Smooth muscle cell (in vitro differentiated cells): ENCODE measurements around the gene MANBA. TPM values are rescaled to one million over a fixed set of nuclear protein-coding genes. Genes with fewer than 3 reads are reported as not detected.

Source experiments
- DNase-seq: peaks from one replicate; lab custom pipeline; 2025; ENCODE audit not compliant: unreplicated experiment; lab: John Stamatoyannopoulos, UW
- H2AFZ ChIP-seq: fragments of 200-600 bp; sonication (generic); 2 replicates; pipeline ENCODE4 v1.6.0; 2016; ENCODE audit warnings: antibody characterized with exemption, low read depth, mild to moderate bottlenecking
- H3F3A ChIP-seq: fragments of 200-600 bp; sonication (generic); 2 replicates; pipeline ENCODE4 v1.6.0; 2017; ENCODE audit warnings: antibody characterized with exemption, low read depth
- H3K27ac ChIP-seq: fragments of 200-600 bp; sonication (generic); 2 replicates; pipeline ENCODE4 v1.5.1; 2016; ENCODE audit warnings: low read depth, mild to moderate bottlenecking
- H3K27me3 ChIP-seq: fragments of 200-600 bp; sonication (generic); 2 replicates; pipeline ENCODE4 v1.6.1; 2016; ENCODE audit warnings: low read depth, mild to moderate bottlenecking
- H3K36me3 ChIP-seq: fragments of 200-600 bp; sonication (generic); 2 replicates; pipeline ENCODE4 v1.5.1; 2016; ENCODE audit warnings: low read depth
- H3K4me1 ChIP-seq: fragments of 200-600 bp; sonication (generic); 2 replicates; pipeline ENCODE4 v1.5.1; 2016; ENCODE audit warnings: low read depth
- H3K4me2 ChIP-seq: fragments of 200-600 bp; sonication (generic); 2 replicates; pipeline ENCODE4 v1.6.0; 2016; ENCODE audit warnings: mild to moderate bottlenecking
- H3K4me3 ChIP-seq: fragments of 200-600 bp; sonication (generic); 2 replicates; pipeline ENCODE4 v1.5.1; 2016; ENCODE audit warnings: mild to moderate bottlenecking
- H3K79me2 ChIP-seq: fragments of 200-600 bp; sonication (generic); 2 replicates; pipeline ENCODE4 v1.6.0; 2016; ENCODE audit warnings: low read depth, mild to moderate bottlenecking
- H3K9ac ChIP-seq: fragments of 200-600 bp; sonication (generic); 2 replicates; pipeline ENCODE4 v1.6.0; 2016; ENCODE audit warnings: low read depth
- H3K9me3 ChIP-seq: fragments of 200-600 bp; sonication (generic); replicated peaks from 2 replicates; pipeline ENCODE4 v1.5.1; 2016; ENCODE audit warnings: low read depth
- H4K20me1 ChIP-seq: fragments of 200-600 bp; sonication (generic); 2 replicates; pipeline ENCODE4 v1.6.0; 2016; ENCODE audit warnings: low read depth
- CTCF ChIP-seq: fragments of 200-600 bp; sonication (generic); IDR thresholded peaks from 2 replicates; pipeline ENCODE4 v1.5.1; 2017; ENCODE audit warnings: borderline replicate concordance, mild to moderate bottlenecking, antibody characterized with exemption; ENCODE audit not compliant: insufficient read depth, poor library complexity, severe bottlenecking
- WGBS: methylation state at CpG from one replicate; pipeline ENCODE4 v1.1.7; 2016; ENCODE audit warnings: low lambda C conversion rate; 5-methylcytosine and 5-hydroxymethylcytosine counted together
- polyA plus RNA-seq: library from polyadenylated mRNA; unstranded; fragments of >200 nt; fragmentation: Nextera tagmentation; extraction: Ambion mirVana; gene quantifications from 2 replicates; pipeline ENCODE4 v1.2.1, GENCODE V29; 2016
- total RNA-seq: library from RNA; depleted of rRNA; stranded (reverse); fragments of >200 nt; gene quantifications from 2 replicates; pipeline ENCODE4 v1.2.3, GENCODE V29; 2014

The MANBA gene
- total and polyA plus RNA-seq, 2 experiments from 2014 or later: 58.1 to 99.9 TPM

DNA sequence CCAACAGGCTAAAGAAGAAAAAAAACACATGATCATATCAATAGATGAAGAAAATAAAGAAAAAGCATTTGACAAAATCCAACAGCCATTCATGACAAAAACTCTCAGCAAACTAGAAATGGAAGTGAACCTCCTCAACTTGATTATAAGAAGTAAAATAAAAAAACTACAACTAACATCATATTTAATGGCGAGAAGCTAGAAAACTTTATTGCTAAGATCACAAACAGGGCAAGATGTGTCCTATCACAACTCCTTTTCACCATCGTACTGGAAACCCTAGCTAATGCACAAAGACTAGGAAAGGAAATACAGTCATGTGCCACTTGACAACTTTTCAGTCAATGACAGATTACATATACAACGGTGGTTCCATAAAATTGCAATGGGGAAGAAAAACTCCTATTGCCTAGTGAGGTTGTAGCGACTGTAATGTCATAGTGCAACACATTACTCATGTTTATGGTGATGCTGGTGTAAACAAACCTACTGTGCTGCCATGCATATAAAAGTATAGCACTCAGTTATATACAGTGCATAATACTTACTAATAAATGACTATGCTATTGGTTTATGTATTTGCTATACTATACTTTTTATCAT lies 12.1 kb upstream of the MANBA start:
- no peak overlapping the region for H3K27ac ChIP-seq
- no peaks in the 10 kb centered on the region for H3K9me3 ChIP-seq
- no peaks in the 10 kb centered on the region for H3K79me2 ChIP-seq
- no peak overlapping the region for H3K9ac ChIP-seq
- H3K4me1 ChIP-seq: no peaks in the 10 kb centered on the region
- no peaks in the 10 kb centered on the region for H4K20me1 ChIP-seq
- no peak overlapping the region for H3K4me3 ChIP-seq
- no peak for DNase-seq
- no peak overlapping the region for H3K4me2 ChIP-seq
- 91% methylated on average over 4 of the region's 4 CpGs for WGBS
- TF ChIP-seq CTCF: no peak
- no peaks in the 10 kb centered on the region for H3F3A ChIP-seq
- H3K27me3 ChIP-seq: no peaks in the 10 kb centered on the region
- no peak overlapping the region for H2AFZ ChIP-seq
- H3K36me3 ChIP-seq: no peaks in the 10 kb centered on the region

DNA sequence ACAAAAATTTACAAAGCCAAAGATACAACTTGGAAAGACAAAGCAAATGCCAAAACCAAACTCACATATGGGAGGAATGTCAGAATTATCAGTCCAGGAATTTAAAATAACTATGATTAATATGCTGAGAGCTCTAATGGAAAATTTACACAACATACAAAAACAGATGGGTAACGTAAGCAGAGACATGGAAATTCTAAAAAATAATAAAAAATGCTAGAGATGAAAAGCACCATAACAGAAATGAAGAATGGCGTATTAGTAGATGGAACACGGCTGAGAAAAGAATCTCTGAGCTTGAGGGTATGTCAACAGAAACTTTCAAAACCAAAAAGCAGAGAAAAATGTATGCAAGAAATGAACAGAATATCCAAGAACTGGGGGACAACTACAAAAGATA lies 4.1 kb upstream of the MANBA start:
- no peaks in the 10 kb centered on the region for H3F3A ChIP-seq
- no peaks in the 10 kb centered on the region for H4K20me1 ChIP-seq
- H3K79me2 ChIP-seq: peaks cover 9% of the 10 kb centered on the region
- H3K4me3 ChIP-seq: no peak overlapping the region
- no peak overlapping the region for H3K4me2 ChIP-seq
- no peak for DNase-seq
- no peaks in the 10 kb centered on the region for H3K36me3 ChIP-seq
- H3K27me3 ChIP-seq: no peaks in the 10 kb centered on the region
- no peaks in the 10 kb centered on the region for H3K9me3 ChIP-seq
- TF ChIP-seq CTCF: no peak
- H3K9ac ChIP-seq: no peak overlapping the region
- no peaks in the 10 kb centered on the region for H3K4me1 ChIP-seq
- H3K27ac ChIP-seq: no peak overlapping the region
- 93% methylated on average over 3 of the region's 3 CpGs for WGBS
- H2AFZ ChIP-seq: no peak overlapping the region

GRCh38 chr4:102761906-102762305 lies 1.1 kb upstream of the MANBA start:
- Histone ChIP-seq H3K4me2 (peak overlapping the region; percentile 93), H3K9me3 (no peaks in the 10 kb centered on the region), H4K20me1 (peaks cover 26% of the 10 kb centered on the region), H3K4me3 (peak overlapping the region; percentile 81), H3F3A (no peaks in the 10 kb centered on the region), H2AFZ (no peak overlapping the region), H3K27ac (no peak overlapping the region), H3K9ac (no peak overlapping the region), H3K27me3 (no peaks in the 10 kb centered on the region), H3K36me3 (no peaks in the 10 kb centered on the region), H3K4me1 (peaks cover 4% of the 10 kb centered on the region), H3K79me2 (peaks cover 39% of the 10 kb centered on the region)
- no peak for TF ChIP-seq CTCF
- 81% methylated on average over 14 of the region's 14 CpGs for WGBS
- no peak for DNase-seq

DNA sequence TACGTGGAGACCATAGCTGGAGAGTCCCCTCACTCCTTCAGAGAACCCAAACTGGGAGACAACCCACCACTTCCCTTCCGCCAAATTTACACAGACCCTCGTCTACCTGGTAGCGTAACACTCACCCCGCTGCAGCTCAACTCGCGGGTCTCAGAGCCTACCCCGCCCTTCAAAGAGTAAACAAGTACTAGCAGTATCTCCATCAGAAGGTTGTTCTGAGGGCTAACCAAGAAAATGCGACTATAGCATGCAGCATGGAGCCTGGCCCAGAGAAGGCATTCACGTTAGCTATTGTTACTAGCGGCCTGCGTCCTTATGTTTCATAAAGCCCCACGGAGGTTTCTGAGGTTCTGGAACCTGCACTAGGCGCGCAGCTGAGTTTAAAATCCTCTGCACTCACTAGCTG lies 531 bp upstream of the MANBA start:
- H3K9me3 ChIP-seq: no peaks in the 10 kb centered on the region
- H3K27me3 ChIP-seq: no peaks in the 10 kb centered on the region
- H3K4me3 ChIP-seq: peak overlapping the region; percentile 81
- peak overlapping the region; percentile 92 for H3K9ac ChIP-seq
- peaks cover 4% of the 10 kb centered on the region for H3K4me1 ChIP-seq
- H2AFZ ChIP-seq: peak overlapping the region; percentile 87
- DNase-seq: no peak
- H3F3A ChIP-seq: no peaks in the 10 kb centered on the region
- peaks cover 45% of the 10 kb centered on the region for H3K79me2 ChIP-seq
- H4K20me1 ChIP-seq: peaks cover 29% of the 10 kb centered on the region
- WGBS: 7% methylated on average over 15 of the region's 15 CpGs
- peak overlapping the region; percentile 93 for H3K4me2 ChIP-seq
- no peak for TF ChIP-seq CTCF
- H3K36me3 ChIP-seq: no peaks in the 10 kb centered on the region
- peak overlapping the region; percentile 76 for H3K27ac ChIP-seq
